HuH-7.5 (cell line): ENCODE data around the gene SLC28A1.
"Not testable (repeated sequence)": the region's sequence is repeated elsewhere in the genome, so short reads cannot be mapped to it uniquely, and the experiment has no call there.

Experiments used
- DNase-seq: peaks from one replicate; pipeline ENCODE4 v3.0.0; 2011; ENCODE audit warnings: low spot score

SLC28A1 gene

DNA sequence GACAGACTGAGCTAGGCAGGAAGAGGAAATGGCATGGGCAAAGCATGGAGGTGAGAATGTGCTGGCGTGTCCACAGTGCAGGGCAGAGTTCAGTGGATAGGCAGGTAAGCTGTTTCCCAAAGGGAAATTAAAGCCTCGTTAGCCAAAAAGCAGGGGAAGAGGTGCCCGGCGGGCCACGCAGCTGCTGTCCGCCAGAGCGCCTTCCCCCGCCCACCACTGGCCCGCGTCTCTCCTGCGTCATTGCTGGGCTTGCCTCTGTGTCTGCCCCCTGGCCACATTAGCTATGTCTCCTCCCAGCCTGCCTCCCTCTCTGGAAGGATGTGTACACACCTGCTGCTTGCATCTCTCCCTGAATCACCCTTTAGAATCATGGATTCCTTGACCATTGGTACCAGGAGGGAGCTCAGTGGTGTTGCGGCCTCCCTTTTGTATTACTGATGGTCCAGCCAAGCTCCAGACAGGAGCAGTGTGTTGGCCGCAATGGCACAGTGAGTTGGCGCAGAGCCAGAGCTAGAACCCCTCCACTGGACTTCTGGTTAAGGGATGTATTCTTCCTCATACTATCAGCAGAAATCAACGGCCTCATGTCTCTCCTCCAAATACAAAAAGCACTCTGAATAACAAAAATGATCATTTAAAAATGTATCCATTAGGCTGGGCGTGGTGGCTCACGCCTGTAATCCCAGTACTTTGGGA lies 26.6 kb downstream of the SLC28A1 start:
- no peak for DNase-seq

DNA sequence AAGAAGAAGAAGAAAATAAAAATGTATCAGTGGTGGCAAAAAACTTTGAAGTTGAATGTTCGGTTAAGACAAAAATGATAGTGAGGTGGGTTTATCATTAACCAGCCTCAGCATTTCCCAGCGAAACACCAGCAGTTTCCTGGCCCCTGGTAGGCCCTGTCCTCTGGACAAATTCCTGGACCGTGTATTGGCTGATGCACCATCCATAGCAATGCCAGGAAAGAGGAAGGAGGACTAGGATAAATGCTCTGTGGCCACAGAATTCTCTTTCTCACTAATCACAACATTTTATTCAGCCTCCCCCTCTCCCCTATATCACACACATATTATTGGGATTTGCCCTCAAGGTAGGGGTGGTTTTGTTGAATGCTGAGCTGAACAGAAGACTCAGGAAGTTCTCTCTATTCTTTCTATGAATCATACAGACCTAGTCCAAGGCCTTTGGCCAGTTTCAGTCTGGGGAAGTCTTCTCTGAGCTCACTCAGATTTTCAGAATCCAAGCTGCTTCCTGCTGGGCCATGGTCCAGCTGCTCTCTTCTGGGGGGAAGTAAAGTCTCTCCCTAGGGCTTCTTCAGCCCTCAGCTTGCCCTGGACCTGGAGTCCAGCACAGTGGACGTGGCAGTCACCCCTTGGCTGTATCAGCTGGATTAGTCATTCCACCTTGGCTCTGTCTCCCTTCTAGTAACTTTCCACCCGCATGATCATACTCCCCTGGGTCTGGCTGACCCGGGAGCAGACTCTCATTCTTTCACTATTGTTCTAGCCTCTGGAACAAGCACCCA lies 27.6 kb downstream of the SLC28A1 start:
- DNase-seq: peak; percentile 90

DNA sequence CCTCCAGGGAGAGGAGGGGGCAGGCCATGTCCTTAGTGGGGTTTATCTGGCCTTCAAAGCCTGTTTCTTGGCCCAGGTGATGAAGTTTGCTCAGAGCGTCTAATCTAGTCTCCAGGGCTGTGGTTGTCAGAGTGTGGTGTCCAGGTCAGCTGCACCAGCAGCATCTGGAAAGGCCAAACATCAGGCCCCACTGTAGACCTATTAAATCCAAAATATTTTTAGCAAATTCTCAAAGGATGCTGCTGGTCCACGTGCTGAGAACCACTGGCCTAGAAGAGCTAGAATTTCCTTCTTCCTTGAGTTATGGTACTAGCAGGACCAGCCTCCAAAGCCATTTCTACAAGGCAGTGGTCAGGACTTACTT lies 28.9 kb downstream of the SLC28A1 start:
- DNase-seq: no peak

DNA sequence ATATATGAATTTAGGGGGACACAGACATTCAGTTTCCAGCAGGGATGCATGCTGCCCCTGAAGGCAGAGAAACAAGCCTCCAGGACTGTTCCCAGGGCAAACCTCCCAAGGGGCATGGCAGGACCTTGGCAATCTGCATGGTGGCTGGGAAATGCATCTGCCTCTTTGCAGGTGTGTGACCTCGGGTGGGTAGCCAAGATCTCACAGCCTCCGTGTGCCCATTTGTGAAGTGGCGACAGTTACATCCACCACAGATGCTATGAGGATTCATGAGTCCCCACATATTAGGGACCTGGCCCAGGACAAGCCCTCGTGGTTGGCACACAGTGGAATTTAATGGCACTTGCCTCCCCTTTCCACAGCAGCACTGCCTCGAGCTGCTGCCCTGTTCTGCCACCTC lies 29.9 kb downstream of the SLC28A1 start:
- no peak for DNase-seq

DNA sequence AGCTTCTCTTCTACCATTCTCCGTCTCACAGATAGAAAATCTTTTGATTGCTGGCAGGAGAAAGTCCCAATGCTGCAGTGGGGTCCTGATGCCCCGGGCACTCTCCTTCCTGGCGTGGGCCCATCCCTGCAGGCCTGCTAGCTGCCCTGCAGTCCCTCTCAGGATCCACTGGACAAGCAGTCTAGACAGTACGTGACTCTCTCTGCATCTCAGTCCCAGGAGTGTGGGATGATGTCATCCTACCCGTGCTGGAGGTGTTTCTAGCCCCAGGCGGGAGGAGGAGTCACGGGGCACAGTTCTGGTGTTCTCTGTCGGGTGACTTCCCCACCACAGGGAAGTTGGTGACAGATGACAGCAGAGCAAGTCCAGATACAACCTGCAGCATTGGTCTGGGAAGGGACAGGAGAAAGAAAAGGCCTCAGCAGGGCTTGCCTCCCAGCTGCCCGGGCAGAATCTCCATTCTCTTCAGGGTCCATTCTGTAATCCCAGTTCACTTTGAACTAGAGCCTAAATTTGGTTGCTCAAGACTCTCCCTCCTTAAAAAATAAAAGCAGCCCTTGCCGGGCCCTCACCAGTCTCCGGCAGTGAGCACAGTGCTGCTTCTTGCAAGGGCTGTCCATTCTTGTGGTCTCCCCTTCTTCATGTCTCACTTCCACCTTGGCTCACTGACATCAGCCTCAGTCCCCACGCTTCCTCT lies 30.6 kb downstream of the SLC28A1 start:
- DNase-seq: peak; percentile 94

DNA sequence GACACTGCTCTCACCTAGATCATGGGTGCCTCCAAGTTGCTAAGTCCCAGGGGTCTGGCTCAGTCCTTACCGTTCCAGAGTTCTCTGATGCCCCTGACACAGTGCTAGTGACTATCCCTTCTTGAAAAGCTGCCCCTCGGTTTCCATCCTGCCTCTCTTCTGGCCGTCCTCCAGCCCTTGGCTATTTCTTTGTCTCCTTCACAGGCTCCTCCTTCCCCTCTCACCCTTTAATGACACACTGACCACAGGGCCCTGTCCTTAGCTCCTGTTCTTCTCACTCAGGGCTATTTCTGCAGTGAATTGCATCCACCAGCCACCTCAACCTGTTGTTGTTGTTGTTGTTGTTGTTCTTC lies 31.1 kb downstream of the SLC28A1 start:
- no peak for DNase-seq

DNA sequence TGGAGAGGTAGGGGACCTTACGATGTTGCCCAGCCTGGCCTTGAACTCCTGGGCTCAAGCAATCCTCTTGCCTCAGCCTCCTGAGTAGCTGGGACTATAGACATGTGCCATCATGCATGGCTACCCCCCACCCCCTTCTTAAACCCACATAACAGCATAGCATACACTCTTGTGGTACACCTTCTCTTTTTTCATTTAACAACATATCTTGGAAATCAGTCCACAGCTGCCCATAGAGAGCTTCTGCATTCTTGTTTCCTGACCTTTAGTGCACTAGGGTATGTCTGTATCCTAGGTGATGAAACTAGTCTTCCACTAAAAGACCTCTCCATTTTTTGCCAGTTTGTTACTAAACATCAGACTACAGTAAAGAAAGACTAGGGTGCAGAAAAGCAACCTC lies 33.0 kb downstream of the SLC28A1 start:
- DNase-seq: no peak

DNA sequence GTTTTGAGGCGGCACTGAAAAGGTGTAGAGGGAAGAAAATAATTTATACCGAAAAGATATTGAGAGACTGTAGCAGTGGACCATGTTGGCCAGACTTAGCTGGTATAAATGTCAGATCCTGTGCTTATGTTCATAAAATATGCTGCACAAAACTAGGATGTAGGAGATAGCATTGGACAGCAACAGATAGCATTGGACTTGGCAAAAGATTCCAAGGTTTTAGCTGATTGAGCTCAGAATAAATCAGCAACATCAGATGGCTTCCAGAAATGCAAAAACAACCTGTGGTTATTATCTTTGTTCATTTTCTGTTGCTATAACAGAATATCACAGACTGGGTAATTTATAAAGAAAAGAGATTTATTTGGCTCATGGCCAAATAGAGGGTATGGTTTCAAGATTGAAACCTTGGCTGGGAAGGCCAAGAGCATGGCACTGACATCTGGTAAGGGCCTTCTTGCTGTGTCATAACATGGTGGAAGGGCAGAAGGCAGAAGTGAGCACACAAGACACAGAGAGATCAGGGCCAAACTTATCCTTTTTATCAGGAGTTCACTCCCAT lies 34.7 kb downstream of the SLC28A1 start:
- DNase-seq: no peak

DNA sequence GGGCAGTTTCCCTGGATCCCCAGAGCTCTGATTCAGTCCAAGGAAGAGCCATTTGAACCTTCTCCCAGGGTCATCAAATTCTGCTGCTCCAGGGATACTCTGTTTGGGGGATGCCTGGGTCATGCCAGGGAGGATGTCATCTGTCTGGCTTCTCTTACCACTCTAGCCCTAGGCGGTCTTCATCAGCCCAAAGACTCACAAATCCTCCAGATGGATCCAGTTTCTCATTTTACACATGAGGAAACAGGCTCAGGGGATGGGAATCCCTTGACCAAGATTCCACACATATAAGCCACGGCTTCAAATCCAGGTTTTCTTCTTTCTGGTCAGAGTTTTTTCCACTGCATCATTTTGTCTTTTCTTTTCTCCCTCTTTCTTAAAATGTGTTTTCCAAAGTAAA lies 36.7 kb downstream of the SLC28A1 start:
- DNase-seq: no peak

DNA sequence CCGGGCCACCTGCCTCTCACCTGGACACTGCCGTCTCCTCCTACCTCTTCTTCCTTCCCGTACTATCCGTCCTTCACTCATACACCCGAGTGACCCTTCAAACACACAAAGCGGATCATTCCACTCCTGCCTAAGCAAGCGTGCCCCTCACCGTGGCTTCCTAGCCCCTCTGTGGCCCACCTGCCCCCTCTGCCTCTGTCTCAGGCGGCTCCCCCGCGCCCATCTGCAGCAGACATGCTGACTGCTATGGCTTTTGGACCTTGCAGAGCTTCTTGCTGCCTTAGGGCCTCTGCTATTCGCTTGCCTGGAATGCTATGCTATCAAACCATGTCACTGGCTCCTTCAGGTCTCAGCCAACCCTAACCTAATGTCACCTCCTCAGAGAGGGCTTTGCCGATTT lies 38.1 kb downstream of the SLC28A1 start:
- DNase-seq: no peak

DNA sequence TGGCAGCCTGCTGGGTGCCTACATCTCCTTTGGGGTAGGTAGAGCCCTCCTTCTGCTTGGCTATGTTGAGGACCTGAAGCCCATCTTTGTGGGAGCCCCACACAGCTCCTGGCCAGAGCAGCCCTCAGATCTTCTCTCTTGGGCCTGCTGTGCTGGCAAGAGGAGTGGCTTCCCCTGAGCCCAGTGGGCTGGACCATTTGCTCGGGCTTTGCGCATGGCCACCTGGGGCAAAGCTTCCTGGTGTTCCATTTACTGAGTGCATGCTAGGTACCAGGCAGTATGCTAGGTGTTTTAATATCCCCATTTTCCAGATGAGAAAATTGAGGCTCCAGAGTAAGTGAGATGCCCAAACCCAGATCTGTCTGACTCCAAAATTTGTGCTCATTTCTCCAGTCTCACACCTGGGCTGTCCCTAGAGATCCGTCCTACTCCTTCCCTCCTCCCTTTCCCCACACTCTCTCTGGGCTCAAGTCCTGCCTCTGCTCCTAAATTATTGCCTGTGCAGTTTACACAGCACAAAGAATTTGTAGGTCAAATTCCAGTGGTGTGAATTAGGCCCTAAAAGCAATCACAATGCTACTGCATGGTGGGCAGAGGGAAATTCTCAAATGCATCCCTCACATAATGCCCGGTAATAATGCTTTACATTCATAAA lies 39.7 kb downstream of the SLC28A1 start:
- no peak for DNase-seq

DNA sequence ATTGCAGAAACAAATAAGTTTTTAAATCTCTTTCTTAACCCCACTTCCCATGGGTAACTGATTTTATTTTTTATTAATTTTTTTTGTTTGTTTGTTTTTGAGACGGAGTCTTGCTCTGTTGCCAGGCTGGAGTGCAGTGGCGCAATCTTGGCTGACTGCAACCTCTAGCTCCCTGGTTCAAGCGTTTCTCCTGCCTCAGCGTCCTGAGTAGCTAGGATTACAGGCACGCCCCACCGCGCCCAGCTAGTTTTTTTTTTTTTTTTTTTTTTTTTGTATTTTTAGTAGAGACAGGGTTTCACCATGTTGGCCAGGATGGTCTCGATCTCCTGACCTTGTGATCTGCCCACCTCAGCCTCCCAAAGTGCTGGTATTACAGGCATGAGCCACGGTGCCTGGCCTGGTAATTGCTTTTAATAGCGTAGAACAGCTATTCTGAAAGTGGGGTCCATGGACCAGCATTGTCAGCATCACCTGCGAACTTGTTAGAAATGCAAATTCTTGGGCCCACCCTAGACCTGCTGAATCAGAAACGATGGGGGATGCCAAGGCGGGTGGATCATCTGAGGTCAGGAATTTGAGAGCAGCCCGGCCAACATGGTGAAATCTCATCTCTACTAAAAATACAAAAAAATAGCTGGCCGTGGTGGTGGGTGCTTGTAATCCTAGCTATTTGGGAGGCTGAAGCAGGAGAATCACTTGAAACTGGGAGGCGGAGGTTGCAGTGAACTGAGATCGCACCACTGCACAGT lies 40.5 kb downstream of the SLC28A1 start:
- DNase-seq: not testable (repeated sequence)

DNA sequence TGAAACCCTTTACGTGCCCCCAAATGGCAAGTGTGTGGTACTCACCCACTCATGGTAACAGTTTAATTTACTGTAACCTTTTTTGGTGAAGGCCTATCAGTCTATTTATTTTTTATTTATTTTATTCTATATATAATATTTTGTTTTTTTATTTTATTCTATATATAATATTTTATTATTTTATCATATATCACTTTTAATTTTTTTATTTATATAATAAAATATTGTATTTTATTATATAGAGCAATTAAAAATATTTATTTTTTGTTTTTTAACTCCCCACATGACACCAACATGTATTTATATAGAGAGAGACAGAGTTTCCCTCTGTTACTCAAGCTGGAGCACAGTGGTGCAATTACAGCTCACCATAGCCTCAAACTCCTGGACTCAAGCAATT lies 41.4 kb downstream of the SLC28A1 start:
- DNase-seq: no peak

DNA sequence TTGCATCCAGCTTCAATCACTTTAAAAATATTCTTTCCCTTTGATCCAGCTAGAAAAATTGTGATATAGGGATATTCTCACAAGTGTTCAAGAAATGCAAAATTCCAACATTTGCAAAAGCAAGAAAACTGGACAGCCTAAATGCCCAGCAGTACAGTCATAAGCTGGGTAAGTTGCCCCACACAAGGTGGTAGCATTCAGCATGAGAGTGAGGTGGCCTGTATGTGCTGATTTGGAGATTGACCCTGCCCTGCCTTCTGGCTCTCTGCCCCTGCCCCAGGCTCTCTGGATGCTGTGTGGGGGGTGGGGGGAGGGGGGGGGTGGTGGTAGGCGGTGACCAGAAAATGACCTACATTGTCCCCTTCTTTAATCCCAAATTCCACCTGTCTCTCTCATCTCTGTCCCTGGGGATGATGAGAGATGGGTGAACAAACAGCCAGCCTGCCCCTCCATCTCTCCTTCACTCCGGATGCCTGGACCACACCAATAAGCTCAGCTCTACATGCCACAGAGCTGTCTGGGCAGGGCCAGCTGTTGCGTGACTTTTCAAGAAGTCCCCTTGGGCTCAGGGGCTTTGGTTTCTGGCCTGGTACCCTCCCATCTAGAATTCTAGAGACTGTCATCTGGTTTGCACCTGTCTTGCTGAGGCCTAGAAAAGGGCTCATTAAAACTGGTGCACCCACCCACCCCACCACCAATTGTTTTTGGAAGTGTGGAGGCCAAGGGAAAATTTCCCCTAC lies 42.2 kb downstream of the SLC28A1 start:
- no peak for DNase-seq

DNA sequence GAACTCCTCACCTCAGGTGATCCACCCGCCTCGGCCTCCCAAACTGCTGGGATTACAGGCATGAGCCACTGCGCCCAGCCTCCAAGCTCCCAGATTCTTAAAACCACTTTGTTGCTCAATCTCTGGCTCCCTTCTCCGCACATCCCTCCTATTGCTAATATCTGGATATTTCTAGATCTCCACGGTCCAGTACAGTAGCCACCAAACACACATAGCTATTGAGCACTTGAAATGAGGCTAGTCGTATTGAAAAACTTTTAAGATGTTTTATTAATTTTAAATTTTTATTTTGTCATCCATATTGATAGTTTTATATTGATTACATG lies 44.3 kb downstream of the SLC28A1 start:
- no peak for DNase-seq

DNA sequence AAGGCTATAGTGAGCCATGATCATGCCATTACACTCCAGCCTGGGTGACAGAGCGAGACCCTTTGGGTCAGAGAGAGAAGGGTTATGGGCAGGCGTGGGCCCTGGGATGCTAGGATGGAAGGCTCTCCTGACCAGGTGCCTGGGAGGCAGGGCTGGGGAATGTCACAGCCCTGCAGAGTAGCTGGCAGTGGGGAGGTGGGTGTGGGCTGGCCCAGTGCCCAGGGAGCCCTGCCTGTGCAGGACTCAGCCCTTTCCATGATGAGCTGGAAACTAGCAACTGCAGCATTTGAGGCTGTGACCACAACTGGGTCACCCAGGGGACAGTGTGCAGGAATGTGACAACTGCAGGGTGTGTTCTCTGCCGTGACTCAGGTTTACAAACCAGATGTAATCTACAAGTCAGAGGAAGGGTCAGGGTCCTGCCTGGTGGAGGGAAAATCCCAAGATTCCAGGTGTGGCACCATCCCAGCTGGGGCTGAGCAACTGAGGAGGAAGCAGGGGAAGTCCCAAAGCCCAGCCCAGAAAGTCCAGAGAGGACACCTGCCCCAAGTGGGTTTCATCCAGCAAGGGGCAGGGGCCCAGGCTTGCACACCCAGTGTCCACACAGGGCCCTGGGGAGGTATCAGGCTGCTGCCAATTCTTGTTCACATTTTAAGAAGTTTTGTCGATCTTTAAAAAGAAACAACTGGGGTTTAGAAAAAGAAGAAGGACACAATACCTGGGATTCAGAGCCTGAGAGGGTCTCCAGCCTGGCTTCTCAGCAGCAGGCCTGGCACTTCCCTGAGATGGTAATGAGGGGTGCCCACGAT lies 45.5 kb downstream of the SLC28A1 start:
- peak; percentile 81 for DNase-seq

DNA sequence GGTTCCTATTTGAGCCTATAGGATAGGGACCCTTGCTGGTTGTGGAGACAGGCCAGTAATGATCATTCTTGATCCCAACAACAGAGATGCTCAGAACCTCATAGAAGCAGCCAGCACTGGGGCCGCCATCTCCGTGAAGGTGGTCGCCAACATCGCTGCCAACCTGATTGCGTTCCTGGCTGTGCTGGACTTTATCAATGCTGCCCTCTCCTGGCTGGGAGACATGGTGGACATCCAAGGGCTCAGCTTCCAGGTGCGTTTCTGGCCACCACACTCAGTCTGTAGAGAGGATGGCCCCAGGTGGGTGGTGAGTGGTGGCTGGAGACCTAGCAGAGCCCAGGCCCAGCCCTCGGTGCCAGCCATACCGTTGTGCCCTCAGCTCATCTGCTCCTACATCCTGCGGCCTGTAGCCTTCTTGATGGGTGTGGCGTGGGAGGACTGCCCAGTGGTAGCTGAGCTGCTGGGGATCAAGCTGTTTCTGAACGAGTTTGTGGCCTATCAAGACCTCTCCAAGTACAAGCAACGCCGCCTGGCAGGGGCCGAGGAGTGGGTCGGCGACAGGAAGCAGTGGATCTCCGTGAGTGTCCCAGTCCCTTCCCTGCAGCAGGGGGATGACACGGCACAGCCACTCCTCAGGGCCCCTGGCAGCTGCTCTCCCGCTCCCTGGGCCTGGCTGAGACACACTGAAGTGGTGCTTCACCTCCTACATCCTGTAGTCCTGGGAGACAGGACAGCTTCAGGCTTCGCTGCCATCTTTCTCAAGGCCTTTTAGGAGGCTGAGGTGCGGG lies 50.7 kb downstream of the SLC28A1 start:
- DNase-seq: peak; percentile 47

DNA sequence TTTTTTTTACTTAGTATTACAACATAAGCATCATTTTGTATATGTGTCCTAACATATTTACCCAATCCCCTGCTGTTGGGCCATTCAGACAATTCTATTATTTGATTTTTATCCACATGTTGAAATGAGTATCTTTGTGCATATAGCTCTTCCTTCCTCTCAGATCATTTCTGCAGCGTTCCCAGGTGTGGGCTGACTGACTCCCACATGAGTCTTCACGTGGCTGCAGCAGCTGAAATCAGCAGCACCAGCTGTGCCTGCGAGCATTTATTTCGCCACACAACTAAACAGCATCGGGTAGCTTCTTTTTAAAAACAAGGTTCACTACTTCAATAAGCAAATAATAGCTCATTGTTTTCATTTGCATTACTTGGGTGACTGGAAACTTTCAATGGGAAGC lies 52.7 kb downstream of the SLC28A1 start:
- DNase-seq: no peak

DNA sequence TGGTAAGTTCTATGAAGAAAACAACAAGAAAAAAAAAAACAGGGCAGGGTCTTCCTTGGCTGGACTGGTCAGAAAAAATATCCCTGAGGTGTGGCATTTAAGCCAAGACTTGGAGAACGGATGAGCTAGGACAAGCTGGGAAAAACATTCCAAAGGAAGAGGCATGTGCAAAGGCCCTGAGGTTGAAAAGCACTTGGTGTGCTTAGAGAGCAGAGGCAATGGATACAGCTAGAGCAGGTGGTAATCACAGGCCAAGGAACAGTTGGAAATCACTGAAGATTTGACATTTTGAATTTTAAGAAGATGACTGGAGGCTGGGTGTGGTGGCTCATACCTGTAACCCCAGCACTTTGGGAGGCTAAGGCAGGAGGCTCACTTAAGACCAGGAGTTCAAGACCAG lies 54.3 kb downstream of the SLC28A1 start:
- DNase-seq: no peak

DNA sequence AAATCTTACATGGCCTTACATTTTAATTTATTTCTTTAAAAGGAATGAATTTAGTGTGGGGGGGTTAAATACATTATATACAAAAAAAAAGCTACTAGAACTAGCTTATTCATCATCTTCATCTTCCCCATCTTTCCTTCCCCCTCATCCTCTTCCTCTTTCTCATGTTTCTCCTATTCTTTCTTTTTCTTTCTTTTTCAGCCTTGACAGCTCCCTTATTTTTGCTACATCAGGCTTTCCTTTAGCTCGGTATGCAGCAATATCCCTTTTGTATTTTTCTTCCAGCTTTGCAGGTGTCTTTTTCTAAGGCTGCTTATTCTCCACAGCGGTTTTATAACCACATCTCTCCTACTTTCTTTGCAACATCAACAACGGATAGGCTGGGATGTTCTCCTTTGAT lies 55.9 kb downstream of the SLC28A1 start:
- DNase-seq: no peak
